RPMI7951 (cell line): Measurements from ENCODE around the gene SCAMP3. TPM values are rescaled to one million over a fixed set of nuclear protein-coding genes. Genes with fewer than 3 reads are reported as not detected.
"Not testable (repeated sequence)": the region's sequence is repeated elsewhere in the genome, so short reads cannot be mapped to it uniquely, and the experiment has no call there.

Source experiments
- DNase-seq: peaks from one replicate; pipeline ENCODE4 v3.0.0-alpha.2; 2012; ENCODE audit warnings: low read depth
- total RNA-seq: library from RNA; depleted of rRNA; stranded (reverse); fragments of >200 nt; shearing (Covaris generic); gene quantifications from 2 replicates; pipeline ENCODE4 v1.2.3, GENCODE V29; 2014; rRNA removed

Gene SCAMP3
- total RNA-seq, result 69.0 and 73.9 TPM in 2 replicates

- peak; percentile 98 for DNase-seq
These were observed at the start of gene SCAMP3 for GRCh38 chr1:155261852-155262673. Gene SCAMP3, minus strand, starts transcription at chr1:155262360. Its CDS starts 209 bp downstream, at chr1:155262151.

GRCh38 chr1:155309423-155310021 is 47.4 kb upstream of the SCAMP3 start:
- no peak for DNase-seq

GRCh38 chr1:155308493-155309422 is 46.6 kb upstream of the SCAMP3 start, which contains the start of gene FDPS:
Gene FDPS, plus strand, starts transcription at chr1:155308866. Its CDS starts 924 bp downstream, at chr1:155309790.
- peak; percentile 99 for DNase-seq

DNA sequence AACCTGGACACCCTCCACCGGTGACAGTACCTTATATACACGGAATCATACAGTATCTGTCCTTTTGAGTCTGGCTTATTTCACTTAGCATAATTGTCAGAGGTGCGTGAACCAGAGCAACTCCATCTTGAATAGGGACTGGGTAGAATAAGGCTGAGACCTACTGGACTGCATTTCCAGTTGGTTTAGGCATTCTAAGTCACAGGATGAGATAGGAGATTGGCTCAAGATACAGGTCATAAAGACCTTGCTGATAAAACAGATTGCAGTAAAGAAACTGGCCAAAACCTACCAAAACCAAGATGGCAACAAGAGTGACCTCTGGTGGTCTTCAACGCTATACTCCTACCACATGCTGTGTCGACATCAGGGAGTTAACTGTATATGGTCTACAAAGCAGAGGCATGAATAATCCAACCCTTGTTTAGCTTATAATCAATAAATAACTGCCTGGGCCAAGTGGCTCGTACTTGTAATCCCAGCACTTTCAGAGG is 45.1 kb upstream of the SCAMP3 start:
- DNase-seq, result peak; percentile 64

DNA sequence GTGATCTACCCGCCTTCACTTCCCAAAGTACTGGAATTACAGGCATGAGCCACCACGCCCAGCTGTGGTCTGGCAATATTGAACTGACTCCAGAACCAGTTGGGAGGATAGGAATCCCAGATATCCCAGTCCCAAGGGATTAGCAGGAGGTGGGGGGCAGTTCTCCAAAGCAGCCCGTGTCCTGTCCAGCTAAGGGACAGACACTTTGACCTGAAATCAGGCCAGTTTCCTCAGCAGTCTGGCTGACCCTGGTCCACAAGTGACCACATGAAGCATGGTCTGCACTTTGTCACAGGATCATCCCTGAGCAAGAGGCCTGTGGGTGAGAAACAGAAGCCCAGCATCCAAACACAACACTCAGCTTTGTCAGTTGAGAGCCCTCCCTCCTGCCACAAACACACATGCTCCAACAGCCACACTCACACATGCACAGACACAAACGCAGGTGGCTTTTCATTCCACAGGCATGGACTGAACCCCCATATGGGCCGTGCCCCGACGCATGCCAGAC is 43.8 kb upstream of the SCAMP3 start:
- DNase-seq, result peak; percentile 21

DNA sequence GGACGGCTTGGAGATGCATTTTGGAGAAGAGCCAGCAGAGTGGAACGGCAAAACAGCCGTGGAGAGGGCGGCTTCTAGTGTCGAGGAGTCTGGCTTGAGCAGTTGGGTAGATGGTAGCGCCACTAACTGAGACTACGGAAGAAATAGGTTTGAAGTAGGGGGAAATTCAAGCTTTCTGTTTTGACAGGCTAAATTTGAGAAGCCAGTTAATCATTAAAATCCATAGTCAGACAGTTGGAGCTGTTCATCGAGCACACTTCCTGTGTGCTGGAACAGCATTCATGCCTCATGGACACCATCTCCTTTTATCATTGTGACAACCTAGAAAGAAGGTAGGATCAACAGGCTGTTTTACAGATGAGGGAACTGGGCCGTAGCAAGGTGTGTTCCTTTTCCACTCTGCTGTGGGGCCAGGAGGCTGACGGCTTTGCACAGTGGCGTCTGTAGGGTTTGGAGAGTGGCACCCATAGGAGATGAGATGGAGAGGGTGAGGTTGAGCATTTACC is 42.5 kb upstream of the SCAMP3 start:
- DNase-seq, result no peak

DNA sequence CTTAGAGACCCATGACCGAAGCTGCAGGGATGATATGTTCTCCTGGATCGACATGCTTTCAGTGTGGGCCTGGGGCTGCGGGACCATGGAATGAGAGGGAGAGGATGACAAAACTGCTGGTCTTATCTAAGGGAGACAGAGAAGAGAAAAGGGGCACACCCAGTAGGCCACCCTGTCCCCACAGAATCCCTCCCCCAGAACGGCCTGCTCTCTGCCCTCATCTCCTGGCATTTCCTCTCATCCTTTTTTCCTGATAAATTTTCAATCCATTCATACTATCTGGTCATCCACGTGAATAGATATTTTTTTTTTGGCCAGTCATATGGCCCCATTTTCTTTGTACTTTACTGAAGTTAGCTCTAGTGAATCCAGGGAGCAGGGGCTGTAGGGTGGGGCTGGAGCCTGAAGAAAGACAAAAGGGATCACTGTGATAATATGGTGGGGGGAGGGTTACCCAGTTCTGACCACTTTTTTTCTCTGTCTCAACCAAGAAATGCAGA is 39.2 kb upstream of the SCAMP3 start, which contains the start of gene PKLR:
PKLR (minus strand) TSS at position 97 of the 500 bp plus-strand sequence; CDS start at position 54, 43 bp downstream.
- DNase-seq, result no peak

DNA sequence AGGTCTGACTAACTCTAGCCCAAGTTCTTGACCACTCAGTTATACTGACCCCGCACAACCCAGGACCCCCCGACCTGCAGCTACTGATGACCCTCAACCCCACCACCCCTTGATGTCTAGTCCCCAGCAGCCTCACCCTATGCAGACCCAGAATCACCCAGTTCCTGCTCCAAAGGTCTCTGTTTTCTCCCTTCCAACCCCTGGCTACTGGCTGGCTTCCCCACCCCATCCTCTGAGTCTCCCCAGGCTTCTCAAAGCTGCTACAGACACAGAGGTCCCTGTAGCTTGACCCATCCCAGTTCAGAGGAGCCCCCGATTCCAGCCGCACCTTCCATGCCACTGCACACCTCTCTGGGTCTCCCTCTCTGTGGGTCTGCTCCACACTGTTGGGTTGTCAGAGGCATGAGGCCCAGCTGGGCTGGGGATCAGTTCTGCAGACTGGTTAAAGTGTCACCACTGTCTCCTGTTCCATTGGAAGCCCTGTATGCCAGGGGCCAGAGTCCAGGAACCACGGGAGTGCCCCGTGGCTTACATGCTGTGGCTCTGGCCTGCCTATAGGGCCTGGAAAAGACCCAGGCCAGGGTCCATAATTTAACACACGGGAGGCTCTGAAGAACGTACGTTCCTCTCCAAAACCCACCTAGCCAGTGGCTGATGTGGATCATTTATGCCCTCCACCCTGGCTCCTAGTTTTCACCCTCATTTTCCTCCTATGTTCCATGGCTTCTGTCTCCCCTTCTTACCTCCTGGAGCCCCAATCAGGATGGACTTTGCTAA is 38.6 kb upstream of the SCAMP3 start:
- DNase-seq, result no peak

GRCh38 chr1:155300024-155300423 is 37.9 kb upstream of the SCAMP3 start:
- no peak for DNase-seq

DNA sequence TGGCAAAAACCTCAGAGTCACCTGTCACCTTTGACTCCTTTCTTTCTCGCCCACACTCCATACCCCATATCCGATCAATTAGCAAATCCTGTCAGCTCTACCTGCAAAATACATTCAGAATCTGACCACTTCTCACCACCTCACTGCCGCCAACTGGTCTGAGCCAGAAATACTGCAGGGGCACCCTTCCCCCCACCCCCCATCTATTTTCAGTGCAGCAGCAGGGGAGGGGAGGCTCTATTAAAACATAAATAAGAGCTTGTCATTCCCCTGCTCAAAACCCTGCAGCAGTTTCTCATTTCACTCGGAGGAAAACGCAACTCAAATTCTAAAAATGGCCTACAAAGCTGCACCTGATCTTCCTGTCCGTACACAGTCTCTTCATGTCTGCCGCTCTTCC is 35.2 kb upstream of the SCAMP3 start:
- no peak for DNase-seq

DNA sequence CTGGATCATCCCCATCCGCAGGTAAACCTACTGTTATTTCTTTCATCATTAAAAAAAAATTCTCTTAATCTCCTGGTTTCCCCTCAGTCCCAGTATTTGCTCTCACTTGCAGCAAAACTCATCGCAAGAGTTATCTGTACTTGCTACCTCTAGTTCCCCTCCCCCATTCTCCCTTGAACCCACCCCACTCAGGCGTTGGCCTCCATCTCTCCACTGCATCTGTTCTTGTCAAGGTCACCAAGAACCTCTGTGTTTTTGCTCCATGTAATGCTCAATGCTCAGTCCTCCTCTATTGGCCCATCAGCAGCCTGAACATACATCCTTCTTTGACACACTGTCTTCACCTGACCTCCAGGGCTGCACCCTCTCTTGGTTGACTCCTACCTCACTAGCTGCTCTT is 34.5 kb upstream of the SCAMP3 start:
- DNase-seq, result no peak

DNA sequence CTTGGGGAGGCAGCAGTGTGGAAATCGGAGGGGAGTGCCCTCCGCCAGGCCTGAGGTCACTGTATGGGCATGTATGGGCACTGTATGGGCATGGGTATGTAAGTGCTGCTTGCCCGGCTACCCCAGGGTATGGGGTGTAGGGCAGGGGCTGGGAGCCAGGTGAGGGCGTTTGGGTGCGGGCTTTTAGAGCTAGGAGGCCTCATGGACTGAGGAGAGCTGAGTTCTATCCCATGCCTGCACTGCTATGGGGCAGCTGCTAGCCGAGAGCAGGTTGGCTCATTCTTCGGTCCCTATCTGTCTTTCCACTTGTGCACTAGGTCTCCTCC is 33.7 kb upstream of the SCAMP3 start:
- no peak for DNase-seq

GRCh38 chr1:155295183-155295941 is 33.2 kb upstream of the SCAMP3 start:
- DNase-seq, result no peak

GRCh38 chr1:155294520-155295182 is 32.5 kb upstream of the SCAMP3 start:
- DNase-seq, result no peak

GRCh38 chr1:155293086-155293749 is 31.1 kb upstream of the SCAMP3 start:
- no peak for DNase-seq

DNA sequence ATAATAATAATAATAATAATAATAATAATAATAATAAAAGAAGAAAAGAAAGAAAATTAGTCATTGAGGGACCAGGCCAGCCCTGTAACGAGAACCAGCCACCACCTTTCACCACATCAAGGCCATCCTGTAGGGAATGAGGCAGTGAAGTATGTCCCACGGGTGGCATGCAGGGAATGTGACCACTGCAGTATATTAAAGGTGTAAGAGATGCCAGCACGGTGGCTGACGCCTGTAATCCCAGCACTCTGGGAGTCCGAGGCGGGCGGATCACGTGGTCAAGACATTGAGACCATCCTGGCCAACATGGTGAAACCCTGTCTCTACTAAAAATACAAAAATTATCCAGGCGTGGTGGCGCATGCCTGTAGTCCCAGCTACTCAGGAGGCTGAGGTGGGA is 28.8 kb upstream of the SCAMP3 start:
- not testable (repeated sequence) for DNase-seq

DNA sequence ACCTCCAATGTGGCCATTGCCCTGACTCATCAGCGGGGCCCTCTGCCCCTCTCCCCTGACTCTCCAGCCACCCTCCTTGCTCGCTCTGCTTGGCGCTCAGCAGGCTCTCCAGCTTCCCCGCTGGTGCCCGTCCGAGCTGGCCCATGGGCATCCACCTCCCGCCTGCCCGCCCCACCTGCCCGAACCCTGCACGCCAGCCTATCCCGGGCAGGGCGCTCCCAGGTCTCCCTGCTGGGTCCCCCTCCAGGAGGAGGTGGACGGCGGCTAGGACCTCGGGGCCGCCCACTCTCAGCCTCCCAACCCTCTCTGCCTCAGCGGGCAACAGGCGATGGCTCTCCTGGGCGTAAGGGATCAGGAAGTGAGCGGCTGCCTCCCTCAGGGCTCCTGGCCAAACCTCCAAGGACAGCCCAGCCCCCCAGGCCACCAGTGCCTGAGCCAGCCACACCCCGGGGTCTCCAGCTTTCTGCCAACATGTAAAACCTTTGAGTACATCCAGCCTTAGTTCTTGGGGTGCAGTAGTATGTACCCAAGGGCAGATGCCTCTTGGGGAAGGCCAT is 25.9 kb upstream of the SCAMP3 start:
- no peak for DNase-seq

DNA sequence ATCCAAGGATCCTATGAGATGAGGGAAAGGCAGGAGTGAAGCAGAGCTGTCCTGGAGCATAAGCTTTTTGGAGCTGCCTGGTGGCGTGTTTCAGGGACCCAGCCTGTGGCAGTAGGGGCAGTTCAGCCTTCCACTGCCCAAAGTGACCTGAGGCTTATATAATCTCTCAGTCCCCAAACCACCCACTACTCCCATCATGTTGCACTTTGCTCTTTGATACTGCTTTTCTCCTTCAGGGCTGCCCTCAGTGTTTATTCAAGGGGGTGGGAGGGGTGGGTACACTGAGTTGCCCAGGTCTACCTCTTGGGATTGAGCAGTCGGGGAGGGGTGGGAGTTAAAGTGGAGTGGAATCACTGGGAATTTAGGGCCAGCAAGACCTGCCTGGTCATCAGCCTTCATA is 24.4 kb upstream of the SCAMP3 start:
- no peak for DNase-seq
